ENCODE results near the gene ABHD17A. TPM values are rescaled to one million over a fixed set of nuclear protein-coding genes. Genes with fewer than 3 reads are reported as not detected.
A peak's percentile ranks its signal among the peaks of the same experiment; 100 is the strongest.

Gene ABHD17A
- polyA plus RNA-seq, 3 donors = 69.8 to 96.1 (median 79.0) TPM

DNA sequence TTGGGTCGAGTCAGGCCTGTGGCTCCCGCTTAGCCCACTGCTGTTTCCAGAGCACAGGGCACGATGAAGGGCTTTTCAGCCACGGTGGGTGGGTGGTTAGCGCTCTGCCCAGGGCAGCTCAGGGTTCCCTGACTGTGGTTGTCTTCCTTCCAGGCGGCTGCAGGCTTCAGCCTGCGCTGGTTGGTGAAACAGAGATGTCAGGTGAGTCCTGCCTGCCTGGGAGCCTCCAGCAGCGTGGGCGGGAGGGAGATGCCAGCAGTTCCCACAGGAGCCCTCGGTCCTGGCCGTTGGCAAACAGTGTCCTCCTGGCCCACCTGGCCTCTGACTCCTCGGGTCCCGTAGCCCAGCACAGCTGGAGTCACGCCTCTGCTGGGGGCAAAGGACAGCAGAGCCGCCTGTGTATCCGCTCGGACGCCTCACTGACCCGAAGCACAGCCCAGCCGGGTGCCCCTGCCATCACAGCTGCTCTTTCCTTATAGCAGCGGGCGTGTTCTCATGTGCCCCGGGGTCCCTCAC, 29.6 kb upstream of the ABHD17A start:
- H3K4me1 Mint-ChIP-seq = peaks cover 17% of the 10 kb centered on the region
- no peak overlapping the region for H3K9ac ChIP-seq (ENCODE audit: insufficient read depth, low read length, poor library complexity, severe bottlenecking)
- intact Hi-C loops (cut with micrococcal nuclease) = no loop called here
- peaks cover 0 to 3% (median 2%) of the 10 kb centered on the region in 3 donors for H3K27me3 Mint-ChIP-seq (ENCODE audit: low read depth in 3 of 3)
- H3K27me3 ChIP-seq (ENCODE audit: control insufficient read depth in 2 of 2, insufficient read depth in 2 of 2, low read length in 2 of 2) = no peaks in the 10 kb centered on the region
- no peak overlapping the region for H3K4me2 ChIP-seq (replicated peaks; ENCODE audit: extremely low read depth, low read length, poor library complexity, severe bottlenecking)
- no peak overlapping the region for H3K27ac ChIP-seq (ENCODE audit: low read depth in 1 of 2, low read length in 2 of 2)
- H3K27ac Mint-ChIP-seq = peak overlapping the region in 1 of 7 donors; percentile 52
- H3K4me3 ChIP-seq (replicated peaks in 1 of 3; ENCODE audit: low read depth in 2 of 3, low read length in 3 of 3) = no peak overlapping the region
- peaks cover 10 to 12% of the 10 kb centered on the region in 2 donors for H3K4me1 ChIP-seq (ENCODE audit: control insufficient read depth in 1 of 2, insufficient read depth in 2 of 2, low read length in 2 of 2)
- peaks cover 0 to 2% (median 0%) of the 10 kb centered on the region in 7 donors for H3K9me3 Mint-ChIP-seq
- H3K79me2 ChIP-seq (ENCODE audit: insufficient read depth, low read length) = peaks cover 49% of the 10 kb centered on the region
- WGBS (ENCODE audit: insufficient coverage) = 94% methylated on average over 23 of the region's 23 CpGs
- H3K4me3 Mint-ChIP-seq = no peak overlapping the region
- no peak overlapping the region for H2AFZ ChIP-seq (ENCODE audit: insufficient read depth, low read depth, low read length, poor library complexity, severe bottlenecking)
- no peaks in the 10 kb centered on the region for H3K9me3 ChIP-seq (replicated peaks in 1 of 2; ENCODE audit: control insufficient read depth in 1 of 2, insufficient read depth in 1 of 2, low read length in 2 of 2)
- peaks cover 19 to 59% of the 10 kb centered on the region in 2 donors for H3K36me3 Mint-ChIP-seq
- no peak for DNase-seq
- H4K20me1 ChIP-seq (ENCODE audit: insufficient read depth, low read length) = peaks cover 44% of the 10 kb centered on the region
- H3K36me3 ChIP-seq (replicated peaks in 1 of 2; ENCODE audit: control insufficient read depth in 1 of 2, insufficient read depth in 2 of 2, low read length in 2 of 2) = peaks cover 30 to 49% of the 10 kb centered on the region in 2 donors
- TF ChIP-seq, protein P1, sequence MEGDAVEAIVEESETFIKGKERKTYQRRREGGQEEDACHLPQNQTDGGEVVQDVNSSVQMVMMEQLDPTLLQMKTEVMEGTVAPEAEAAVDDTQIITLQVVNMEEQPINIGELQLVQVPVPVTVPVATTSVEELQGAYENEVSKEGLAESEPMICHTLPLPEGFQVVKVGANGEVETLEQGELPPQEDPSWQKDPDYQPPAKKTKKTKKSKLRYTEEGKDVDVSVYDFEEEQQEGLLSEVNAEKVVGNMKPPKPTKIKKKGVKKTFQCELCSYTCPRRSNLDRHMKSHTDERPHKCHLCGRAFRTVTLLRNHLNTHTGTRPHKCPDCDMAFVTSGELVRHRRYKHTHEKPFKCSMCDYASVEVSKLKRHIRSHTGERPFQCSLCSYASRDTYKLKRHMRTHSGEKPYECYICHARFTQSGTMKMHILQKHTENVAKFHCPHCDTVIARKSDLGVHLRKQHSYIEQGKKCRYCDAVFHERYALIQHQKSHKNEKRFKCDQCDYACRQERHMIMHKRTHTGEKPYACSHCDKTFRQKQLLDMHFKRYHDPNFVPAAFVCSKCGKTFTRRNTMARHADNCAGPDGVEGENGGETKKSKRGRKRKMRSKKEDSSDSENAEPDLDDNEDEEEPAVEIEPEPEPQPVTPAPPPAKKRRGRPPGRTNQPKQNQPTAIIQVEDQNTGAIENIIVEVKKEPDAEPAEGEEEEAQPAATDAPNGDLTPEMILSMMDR (IDR thresholded peaks at IDR 0.05) = no peak

DNA sequence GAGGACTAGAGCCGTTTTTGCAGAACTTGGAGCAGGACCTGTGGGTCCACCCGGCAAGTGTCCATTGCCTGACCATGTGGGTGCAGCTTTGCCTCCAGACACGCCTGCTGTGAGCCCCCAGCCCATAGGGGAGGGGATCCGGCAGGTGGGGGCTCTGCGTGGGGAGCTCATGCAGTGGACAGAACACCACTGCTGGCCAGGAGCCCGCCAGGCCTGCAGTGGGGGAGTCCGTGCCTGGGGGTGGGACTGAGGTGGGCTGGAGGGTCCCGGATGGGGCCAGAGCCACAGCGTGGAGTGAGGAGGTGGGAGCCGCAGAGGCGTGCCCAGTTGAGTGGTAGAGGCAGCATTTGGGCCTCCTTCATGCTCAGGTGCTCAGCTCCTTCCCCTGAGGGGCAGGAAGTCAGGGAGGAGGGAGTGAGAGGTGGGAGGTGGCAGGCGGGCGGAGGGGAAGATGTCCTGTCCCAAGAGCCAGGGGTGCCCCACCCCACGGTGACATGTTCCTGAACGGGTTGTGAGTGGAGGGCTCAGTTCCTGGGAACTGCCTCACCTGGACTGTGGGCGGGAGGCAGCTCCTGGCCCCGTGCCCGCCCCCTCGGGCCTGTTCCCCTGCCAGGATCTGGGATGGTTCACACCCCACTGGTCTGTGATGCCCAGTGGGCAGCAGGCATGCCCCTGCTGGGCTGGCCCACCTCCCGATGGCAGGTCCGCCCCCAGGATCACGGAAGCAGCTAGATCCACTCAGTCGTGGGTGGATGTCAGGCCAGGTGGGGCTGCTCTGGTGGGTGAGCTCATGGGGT, 28.7 kb upstream of the ABHD17A start:
- TF ChIP-seq, protein P1 (IDR thresholded peaks at IDR 0.05) = no peak
- Histone ChIP-seq H4K20me1 (ENCODE audit: insufficient read depth, low read length) (peaks cover 53% of the 10 kb centered on the region), H3K4me3 (replicated peaks in 1 of 3; ENCODE audit: low read depth in 2 of 3, low read length in 3 of 3) (no peak overlapping the region), H2AFZ (ENCODE audit: insufficient read depth, low read depth, low read length, poor library complexity, severe bottlenecking) (no peak overlapping the region), H3K4me2 (replicated peaks; ENCODE audit: extremely low read depth, low read length, poor library complexity, severe bottlenecking) (no peak overlapping the region), H3K4me1 (ENCODE audit: control insufficient read depth in 1 of 2, insufficient read depth in 2 of 2, low read length in 2 of 2) (peaks cover 10 to 20% of the 10 kb centered on the region in 2 donors), H3K36me3 (replicated peaks in 1 of 2; ENCODE audit: control insufficient read depth in 1 of 2, insufficient read depth in 2 of 2, low read length in 2 of 2) (peaks cover 25 to 44% of the 10 kb centered on the region in 2 donors), H3K27me3 (ENCODE audit: control insufficient read depth in 2 of 2, insufficient read depth in 2 of 2, low read length in 2 of 2) (no peaks in the 10 kb centered on the region), H3K79me2 (ENCODE audit: insufficient read depth, low read length) (peaks cover 58% of the 10 kb centered on the region), H3K9me3 (replicated peaks in 1 of 2; ENCODE audit: control insufficient read depth in 1 of 2, insufficient read depth in 1 of 2, low read length in 2 of 2) (no peaks in the 10 kb centered on the region), H3K9ac (ENCODE audit: insufficient read depth, low read length, poor library complexity, severe bottlenecking) (no peak overlapping the region), H3K27ac (ENCODE audit: low read depth in 1 of 2, low read length in 2 of 2) (no peak overlapping the region)
- Mint-ChIP-seq H3K9me3 (peaks cover 0 to 2% (median 0%) of the 10 kb centered on the region in 7 donors), H3K27ac (no peak overlapping the region), H3K4me1 (peaks cover 26% of the 10 kb centered on the region), H3K4me3 (no peak overlapping the region), H3K27me3 (ENCODE audit: low read depth in 3 of 3) (peaks cover 0 to 3% (median 2%) of the 10 kb centered on the region in 3 donors), H3K36me3 (peaks cover 16 to 50% of the 10 kb centered on the region in 2 donors)
- no peak for DNase-seq
- WGBS (ENCODE audit: insufficient coverage) = 91% methylated on average over 20 of the region's 23 CpGs
- intact Hi-C loops (cut with micrococcal nuclease) = no loop called here

Data from CD14-positive monocyte (primary cell).